ENCODE data around the gene MFF.
"Not testable (repeated sequence)": the region's sequence is repeated elsewhere in the genome, so short reads cannot be mapped to it uniquely, and the experiment has no call there.

The MFF gene

DNA sequence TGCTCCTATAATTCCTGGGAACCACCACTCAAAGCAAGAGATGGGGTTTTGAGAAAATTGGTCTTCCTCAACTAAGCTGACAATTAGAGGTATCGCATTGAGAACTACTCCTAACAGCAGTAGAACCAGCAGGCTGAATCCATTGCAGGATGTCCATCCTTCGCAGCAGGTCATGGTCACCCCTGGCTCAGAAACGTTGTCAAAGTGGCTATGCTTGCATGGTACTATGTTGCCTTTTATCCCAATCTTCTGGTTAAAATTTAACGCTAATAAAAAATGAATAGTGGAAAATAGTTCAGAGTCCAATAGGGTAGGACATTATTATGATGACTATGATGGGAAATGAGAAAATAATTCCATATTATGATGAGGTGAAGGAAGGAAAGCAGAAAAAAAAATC is 54.0 kb downstream of the MFF start, which contains the start of gene TM4SF20:
Gene TM4SF20 (minus strand): TSS at position 212 of the 400 bp plus-strand sequence. CDS start 38 bp downstream, at position 174.
- Histone ChIP-seq H3K9me3 (ENCODE audit: low read length) (no peaks in the 10 kb centered on the region), H3K4me1 (ENCODE audit: insufficient read depth, low read length) (no peaks in the 10 kb centered on the region), H3K36me3 (ENCODE audit: insufficient read depth, low read length) (no peaks in the 10 kb centered on the region), H3K27ac (ENCODE audit: low read depth, low read length) (no peak within 1 kb of the TSS), H3K27me3 (ENCODE audit: control insufficient read depth in 1 of 2, insufficient read depth in 2 of 2, low read length in 2 of 2) (no peaks in the 10 kb centered on the region), H3K4me3 (ENCODE audit: low read depth in 1 of 2, low read length in 2 of 2) (no peak within 1 kb of the TSS), H3K9ac (ENCODE audit: low read length) (no peak within 1 kb of the TSS)

DNA sequence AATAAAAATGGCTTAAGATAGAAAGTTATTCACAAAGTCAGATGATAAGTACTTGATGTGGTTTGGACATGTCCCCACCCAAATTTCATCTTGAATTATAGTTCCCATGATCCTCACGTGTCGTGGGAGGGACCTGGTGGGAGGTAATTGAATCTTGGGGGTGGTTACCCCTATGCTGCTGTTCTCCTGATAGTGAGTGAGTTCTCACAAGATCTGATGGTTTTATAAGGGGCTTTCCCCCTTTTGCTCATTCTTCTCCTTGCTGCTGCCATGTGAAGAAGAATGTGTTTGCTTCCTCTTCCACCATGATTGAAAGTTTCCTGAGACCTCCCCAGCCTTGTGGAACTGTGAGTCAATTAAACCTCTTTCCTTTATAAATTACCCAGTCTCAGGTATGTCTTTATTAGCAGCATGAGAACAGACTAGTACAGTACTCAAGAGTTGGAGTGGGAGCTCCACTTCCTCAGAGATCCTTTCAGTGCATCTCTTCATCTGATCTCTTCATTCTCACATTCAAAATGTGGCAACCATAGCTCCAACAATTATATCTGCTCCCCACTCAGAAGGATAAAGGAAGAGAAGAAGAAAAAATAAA is 57.3 kb downstream of the MFF start:
- H3K9ac ChIP-seq (ENCODE audit: low read length); H3K27me3 ChIP-seq (ENCODE audit: control insufficient read depth in 1 of 2, insufficient read depth in 2 of 2, low read length in 2 of 2); H3K4me1 ChIP-seq (ENCODE audit: insufficient read depth, low read length); H3K36me3 ChIP-seq (ENCODE audit: insufficient read depth, low read length); H3K4me3 ChIP-seq (ENCODE audit: low read depth in 1 of 2, low read length in 2 of 2); H3K27ac ChIP-seq (ENCODE audit: low read depth, low read length); H3K9me3 ChIP-seq (ENCODE audit: low read length): not testable (repeated sequence)

DNA sequence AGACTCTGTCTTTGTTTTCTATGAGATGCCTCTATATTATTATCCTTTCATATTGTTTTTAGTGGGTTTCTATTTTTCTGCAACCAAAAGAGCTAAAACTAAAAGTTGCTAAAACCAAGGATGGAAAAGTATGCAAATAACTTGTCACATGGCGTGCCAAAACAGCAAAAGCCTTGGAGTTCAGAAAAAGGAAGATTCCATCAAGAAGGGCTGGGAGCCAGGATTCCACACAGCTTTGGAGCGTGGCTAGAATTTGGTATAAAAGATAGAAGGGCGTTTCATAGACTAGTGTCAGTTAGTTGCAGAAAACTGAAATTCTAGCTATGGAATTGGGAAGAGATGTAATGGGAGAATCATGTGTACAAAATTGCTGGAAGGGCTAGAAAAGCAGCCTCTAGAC is 58.6 kb downstream of the MFF start:
- Histone ChIP-seq H3K9ac (ENCODE audit: low read length) (no peak overlapping the region), H3K27ac (ENCODE audit: low read depth, low read length) (no peak overlapping the region), H3K9me3 (ENCODE audit: low read length) (no peaks in the 10 kb centered on the region), H3K36me3 (ENCODE audit: insufficient read depth, low read length) (no peaks in the 10 kb centered on the region), H3K27me3 (ENCODE audit: control insufficient read depth in 1 of 2, insufficient read depth in 2 of 2, low read length in 2 of 2) (no peaks in the 10 kb centered on the region), H3K4me1 (ENCODE audit: insufficient read depth, low read length) (no peaks in the 10 kb centered on the region), H3K4me3 (ENCODE audit: low read depth in 1 of 2, low read length in 2 of 2) (no peak overlapping the region)

DNA sequence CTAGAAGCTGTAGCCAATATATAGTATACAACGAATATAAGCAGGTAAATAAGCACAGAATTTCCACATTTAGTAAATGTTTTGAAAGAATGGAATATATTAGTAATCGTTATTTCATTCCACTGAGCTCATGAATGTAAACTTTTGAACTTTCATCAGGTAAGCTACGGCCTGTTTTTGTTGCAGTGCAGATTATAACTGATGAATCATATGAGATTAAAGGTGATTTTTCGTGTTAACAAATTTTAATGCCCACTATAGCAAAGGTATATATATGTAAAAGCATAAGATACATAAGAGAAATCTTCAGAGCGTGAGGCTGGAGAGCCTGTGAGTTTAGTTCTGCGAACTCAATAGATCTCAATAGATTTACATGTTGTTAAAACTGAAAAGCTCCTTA is 61.6 kb downstream of the MFF start:
- Histone ChIP-seq H3K4me1 (ENCODE audit: insufficient read depth, low read length) (no peaks in the 10 kb centered on the region), H3K27ac (ENCODE audit: low read depth, low read length) (no peak overlapping the region), H3K4me3 (ENCODE audit: low read depth in 1 of 2, low read length in 2 of 2) (no peak overlapping the region), H3K27me3 (ENCODE audit: control insufficient read depth in 1 of 2, insufficient read depth in 2 of 2, low read length in 2 of 2) (no peaks in the 10 kb centered on the region), H3K9me3 (ENCODE audit: low read length) (no peaks in the 10 kb centered on the region), H3K9ac (ENCODE audit: low read length) (no peak overlapping the region), H3K36me3 (ENCODE audit: insufficient read depth, low read length) (no peaks in the 10 kb centered on the region)

DNA sequence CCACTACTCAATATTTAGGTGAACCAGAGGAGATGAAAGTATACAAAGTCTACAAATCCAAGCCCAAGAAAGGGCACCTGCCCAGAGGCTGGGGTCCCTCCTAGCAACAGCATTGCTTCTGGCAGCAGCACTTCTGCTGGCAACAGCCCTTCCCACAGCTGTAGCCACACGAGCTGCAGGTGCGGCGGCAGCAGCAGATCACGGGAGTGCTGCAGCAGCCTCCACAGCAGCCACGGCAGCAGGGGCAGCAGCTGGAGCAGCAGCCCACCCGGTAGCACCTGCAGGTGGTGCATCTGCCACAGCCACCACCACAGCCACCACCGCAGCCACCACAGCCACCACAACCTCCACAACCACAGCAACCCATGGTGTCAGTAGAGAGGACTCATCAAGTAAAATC is 62.5 kb downstream of the MFF start, which contains the start of gene SCYGR1:
Gene SCYGR1 (minus strand): TSS at position 367 of the 400 bp plus-strand sequence. CDS start 0 bp downstream, at position 367.
- H3K27me3 ChIP-seq (ENCODE audit: control insufficient read depth in 1 of 2, insufficient read depth in 2 of 2, low read length in 2 of 2); H3K4me1 ChIP-seq (ENCODE audit: insufficient read depth, low read length); H3K36me3 ChIP-seq (ENCODE audit: insufficient read depth, low read length); H3K9me3 ChIP-seq (ENCODE audit: low read length); H3K4me3 ChIP-seq (ENCODE audit: low read depth in 1 of 2, low read length in 2 of 2); H3K9ac ChIP-seq (ENCODE audit: low read length); H3K27ac ChIP-seq (ENCODE audit: low read depth, low read length): not testable (repeated sequence)

DNA sequence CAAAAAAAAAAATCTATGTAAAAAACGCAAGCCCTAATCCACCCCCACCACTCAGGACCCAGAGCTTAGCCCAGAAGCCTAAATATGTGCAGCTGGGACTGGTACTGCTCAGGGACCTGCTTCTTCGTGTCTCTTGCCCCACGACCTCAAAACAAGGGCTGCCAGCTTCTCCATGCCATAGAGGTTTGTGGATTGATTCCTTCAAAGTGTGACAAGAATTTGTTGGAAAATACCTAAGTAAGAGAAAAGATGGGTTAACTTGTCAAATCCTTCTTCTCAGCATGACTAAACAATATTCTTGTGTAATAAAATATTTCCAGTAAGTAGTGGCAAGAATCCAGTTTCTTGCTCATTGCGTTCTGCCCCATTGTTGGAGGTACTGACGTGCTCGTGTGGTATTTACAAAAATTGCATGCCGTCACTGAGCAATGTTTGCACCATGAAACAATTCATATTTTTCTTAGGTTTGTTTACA is 63.5 kb downstream of the MFF start:
- no peak overlapping the region for H3K27ac ChIP-seq (ENCODE audit: low read depth, low read length)

DNA sequence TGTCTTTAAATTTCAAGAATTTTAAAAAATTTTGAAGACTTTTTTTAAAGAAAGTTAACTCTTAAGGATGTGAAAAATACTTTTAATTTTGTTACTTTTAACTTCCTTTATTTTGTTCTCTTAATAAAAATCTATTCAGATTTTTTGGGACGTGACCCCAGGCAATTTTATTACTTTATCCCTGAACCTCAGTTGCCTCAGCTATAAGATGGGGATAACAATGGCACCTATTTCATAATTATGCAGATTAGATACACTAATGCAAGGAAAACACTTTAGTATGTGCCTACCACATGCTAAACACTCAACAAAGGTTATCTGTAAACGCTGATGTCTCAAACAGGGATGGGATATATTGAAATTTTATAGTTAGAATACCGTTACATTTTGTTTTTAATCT is 64.2 kb downstream of the MFF start:
- Histone ChIP-seq H3K27me3 (ENCODE audit: control insufficient read depth in 1 of 2, insufficient read depth in 2 of 2, low read length in 2 of 2) (no peaks in the 10 kb centered on the region), H3K27ac (ENCODE audit: low read depth, low read length) (no peak overlapping the region)

More for the DNA sequence above, 63.5 kb downstream of the MFF start:
- Histone ChIP-seq H3K27me3 (ENCODE audit: control insufficient read depth in 1 of 2, insufficient read depth in 2 of 2, low read length in 2 of 2) (no peaks in the 10 kb centered on the region), H3K4me3 (ENCODE audit: low read depth in 1 of 2, low read length in 2 of 2) (no peak overlapping the region), H3K9me3 (ENCODE audit: low read length) (no peaks in the 10 kb centered on the region), H3K36me3 (ENCODE audit: insufficient read depth, low read length) (no peaks in the 10 kb centered on the region), H3K4me1 (ENCODE audit: insufficient read depth, low read length) (no peaks in the 10 kb centered on the region), H3K9ac (ENCODE audit: low read length) (no peak overlapping the region)

DNA sequence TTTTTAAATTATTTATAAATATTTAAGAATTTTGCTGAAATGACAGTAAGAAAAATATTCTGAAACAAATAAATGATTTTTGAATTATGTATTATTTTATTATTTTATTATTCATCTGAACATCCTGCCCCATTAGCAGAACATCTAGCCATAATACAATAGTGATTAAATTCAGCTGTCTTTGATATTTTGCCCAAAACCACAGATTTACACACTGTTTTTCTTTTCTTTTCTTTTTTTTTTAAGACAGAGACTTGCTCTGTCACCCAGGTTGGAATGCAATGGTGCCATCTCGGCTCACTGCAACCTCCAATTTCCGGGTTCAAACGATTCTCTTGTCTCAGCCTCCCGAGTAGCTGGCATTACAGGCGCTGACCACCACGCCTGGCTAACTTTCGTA is 64.6 kb downstream of the MFF start:
- Histone ChIP-seq H3K4me3 (ENCODE audit: low read depth in 1 of 2, low read length in 2 of 2) (no peak overlapping the region), H3K27ac (ENCODE audit: low read depth, low read length) (no peak overlapping the region), H3K36me3 (ENCODE audit: insufficient read depth, low read length) (no peaks in the 10 kb centered on the region), H3K27me3 (ENCODE audit: control insufficient read depth in 1 of 2, insufficient read depth in 2 of 2, low read length in 2 of 2) (no peaks in the 10 kb centered on the region), H3K9ac (ENCODE audit: low read length) (no peak overlapping the region), H3K9me3 (ENCODE audit: low read length) (no peaks in the 10 kb centered on the region), H3K4me1 (ENCODE audit: insufficient read depth, low read length) (no peaks in the 10 kb centered on the region)

More for the DNA sequence above, 64.2 kb downstream of the MFF start:
- H3K9me3 ChIP-seq (ENCODE audit: low read length), result no peaks in the 10 kb centered on the region
- H3K4me3 ChIP-seq (ENCODE audit: low read depth in 1 of 2, low read length in 2 of 2), result no peak overlapping the region
- no peaks in the 10 kb centered on the region for H3K4me1 ChIP-seq (ENCODE audit: insufficient read depth, low read length)
- H3K9ac ChIP-seq (ENCODE audit: low read length), result no peak overlapping the region
- no peaks in the 10 kb centered on the region for H3K36me3 ChIP-seq (ENCODE audit: insufficient read depth, low read length)

DNA sequence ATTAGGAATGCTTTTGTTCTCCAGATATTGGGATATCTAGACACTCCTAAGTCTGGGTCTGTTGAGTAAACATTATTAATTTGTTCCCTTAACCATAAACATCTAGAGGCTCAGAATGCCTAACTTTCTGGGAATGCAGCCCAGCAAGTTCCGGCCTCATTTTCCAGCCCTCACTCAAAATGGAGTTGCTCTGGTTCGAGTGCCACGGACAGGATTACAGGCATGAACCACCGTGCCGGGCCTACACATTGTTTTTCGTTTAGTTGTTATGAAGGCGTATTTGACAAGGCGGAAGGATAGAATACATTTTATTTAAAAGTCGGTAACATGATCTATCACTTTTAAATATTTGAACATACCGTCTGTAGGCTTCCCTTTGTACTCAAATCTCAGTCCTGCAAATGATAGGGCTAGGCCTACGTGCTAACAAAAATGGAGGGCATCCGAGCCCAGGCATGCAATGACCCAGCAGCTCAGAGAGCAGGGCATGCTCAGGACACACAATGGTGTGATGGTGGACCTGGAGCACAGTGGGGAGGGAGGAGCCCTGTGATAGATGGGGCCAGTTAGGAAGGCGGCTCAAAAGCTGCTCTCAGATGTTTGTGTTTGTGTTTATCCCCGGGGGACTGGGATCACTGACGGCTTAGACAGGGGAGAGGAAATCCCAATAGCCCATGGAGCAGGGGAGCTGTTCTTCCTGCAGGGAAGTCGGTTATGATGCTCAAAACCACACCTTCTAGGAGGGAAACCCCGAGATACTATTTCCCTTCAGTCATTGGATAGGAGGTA is 65.6 kb downstream of the MFF start:
- Histone ChIP-seq H3K4me1 (ENCODE audit: insufficient read depth, low read length) (no peaks in the 10 kb centered on the region), H3K27me3 (ENCODE audit: control insufficient read depth in 1 of 2, insufficient read depth in 2 of 2, low read length in 2 of 2) (no peaks in the 10 kb centered on the region), H3K36me3 (ENCODE audit: insufficient read depth, low read length) (no peaks in the 10 kb centered on the region), H3K9ac (ENCODE audit: low read length) (no peak overlapping the region), H3K9me3 (ENCODE audit: low read length) (no peaks in the 10 kb centered on the region), H3K27ac (ENCODE audit: low read depth, low read length) (no peak overlapping the region), H3K4me3 (ENCODE audit: low read depth in 1 of 2, low read length in 2 of 2) (no peak overlapping the region)

DNA sequence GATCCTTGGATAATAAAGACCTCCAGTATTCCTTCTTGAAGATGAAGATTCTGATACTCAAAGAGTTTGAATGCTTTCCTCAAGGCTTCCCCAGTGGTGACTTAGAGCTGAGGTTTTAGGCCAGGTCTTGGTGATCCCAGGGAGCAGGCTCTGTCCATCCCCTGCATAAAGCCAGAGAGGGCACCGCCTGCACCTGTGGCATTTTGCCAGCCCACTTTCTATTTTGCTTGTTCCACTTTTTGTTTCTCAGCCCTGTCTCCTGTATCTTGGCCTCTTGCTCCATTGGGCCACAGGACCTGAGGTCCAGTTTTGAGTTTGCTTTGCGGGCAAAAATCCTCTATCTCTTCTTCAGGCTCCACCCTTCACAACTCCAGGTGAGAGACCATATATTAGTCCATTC is 69.3 kb downstream of the MFF start:
- H3K4me3 ChIP-seq (ENCODE audit: low read depth in 1 of 2, low read length in 2 of 2), result no peak overlapping the region
- H3K27ac ChIP-seq (ENCODE audit: low read depth, low read length), result no peak overlapping the region
- H3K27me3 ChIP-seq (ENCODE audit: control insufficient read depth in 1 of 2, insufficient read depth in 2 of 2, low read length in 2 of 2), result no peaks in the 10 kb centered on the region
- H3K9ac ChIP-seq (ENCODE audit: low read length), result no peak overlapping the region
- H3K36me3 ChIP-seq (ENCODE audit: insufficient read depth, low read length), result no peaks in the 10 kb centered on the region
- no peaks in the 10 kb centered on the region for H3K9me3 ChIP-seq (ENCODE audit: low read length)
- no peaks in the 10 kb centered on the region for H3K4me1 ChIP-seq (ENCODE audit: insufficient read depth, low read length)

DNA sequence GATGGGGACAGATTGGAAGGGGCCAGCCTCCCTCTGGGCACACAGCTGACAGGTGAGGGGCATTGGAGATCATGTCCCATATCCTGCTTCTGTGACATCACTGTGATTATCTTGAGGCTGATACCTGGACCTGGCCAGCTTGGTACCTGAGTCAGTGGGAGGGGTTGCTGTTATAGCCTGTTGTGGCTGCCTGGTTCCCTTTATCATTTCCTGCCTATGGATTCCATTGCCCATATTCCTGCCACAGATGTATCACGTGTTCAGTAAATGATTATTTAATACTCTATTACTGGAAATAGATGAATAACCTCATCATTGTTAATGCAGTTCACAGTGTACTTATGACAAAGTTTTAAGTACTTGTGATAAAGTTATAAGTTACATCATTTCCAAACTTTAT is 70.5 kb downstream of the MFF start:
- Histone ChIP-seq H3K27ac (ENCODE audit: low read depth, low read length) (no peak overlapping the region), H3K4me1 (ENCODE audit: insufficient read depth, low read length) (no peaks in the 10 kb centered on the region), H3K4me3 (ENCODE audit: low read depth in 1 of 2, low read length in 2 of 2) (no peak overlapping the region), H3K36me3 (ENCODE audit: insufficient read depth, low read length) (no peaks in the 10 kb centered on the region), H3K27me3 (ENCODE audit: control insufficient read depth in 1 of 2, insufficient read depth in 2 of 2, low read length in 2 of 2) (no peaks in the 10 kb centered on the region), H3K9ac (ENCODE audit: low read length) (no peak overlapping the region), H3K9me3 (ENCODE audit: low read length) (no peaks in the 10 kb centered on the region)

DNA sequence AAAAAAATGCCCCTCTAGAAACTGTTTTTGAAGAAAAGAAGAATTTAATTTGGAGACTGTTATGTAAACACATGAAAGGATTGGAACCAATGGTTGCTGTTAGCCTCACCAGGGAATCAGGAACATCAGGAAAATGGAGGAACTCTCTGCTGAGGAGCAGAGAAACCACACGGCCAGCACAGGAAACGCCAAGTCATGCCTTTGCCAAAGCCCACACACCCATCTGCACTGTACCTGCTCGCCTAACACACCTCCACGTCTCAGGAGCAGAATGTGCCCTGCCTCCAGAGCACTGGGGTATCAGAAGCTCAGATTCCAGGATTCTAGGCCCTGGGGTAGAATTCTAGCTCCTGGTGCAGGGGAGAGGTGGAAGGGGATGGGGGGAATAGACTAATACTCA is 72.5 kb downstream of the MFF start:
- H3K4me3 ChIP-seq (ENCODE audit: low read depth in 1 of 2, low read length in 2 of 2), result no peak overlapping the region
- no peaks in the 10 kb centered on the region for H3K4me1 ChIP-seq (ENCODE audit: insufficient read depth, low read length)
- no peak overlapping the region for H3K9ac ChIP-seq (ENCODE audit: low read length)
- no peaks in the 10 kb centered on the region for H3K9me3 ChIP-seq (ENCODE audit: low read length)
- H3K27ac ChIP-seq (ENCODE audit: low read depth, low read length), result no peak overlapping the region
- no peaks in the 10 kb centered on the region for H3K27me3 ChIP-seq (ENCODE audit: control insufficient read depth in 1 of 2, insufficient read depth in 2 of 2, low read length in 2 of 2)
- no peaks in the 10 kb centered on the region for H3K36me3 ChIP-seq (ENCODE audit: insufficient read depth, low read length)
